Epidermal melanocyte (primary cell): Measurements from ENCODE around the gene CNTN3.

Experiments
- DNase-seq: peaks from one replicate; pipeline ENCODE4 v3.0.0; 2011; ENCODE audit warnings: low spot score; ENCODE audit not compliant: insufficient read length

The CNTN3 gene

GRCh38 chr3:74614107-74614967, at the start of gene CNTN3:
Gene CNTN3 (minus strand): TSS chr3:74614659. CDS start chr3:74521112, 93,547 bp downstream.
- DNase-seq, result no peak

- DNase-seq, result no peak
Measured at GRCh38 chr3:74663178-74663577, 48.7 kb upstream of the CNTN3 start.

GRCh38 chr3:74661672-74662071, 47.2 kb upstream of the CNTN3 start:
- no peak for DNase-seq

- DNase-seq, result no peak
Measured at GRCh38 chr3:74651885-74652284, 37.4 kb upstream of the CNTN3 start.

- DNase-seq, result no peak
Measured at GRCh38 chr3:74651292-74651691, 36.8 kb upstream of the CNTN3 start.

- DNase-seq, result no peak
Measured at GRCh38 chr3:74648107-74648506, 33.6 kb upstream of the CNTN3 start.

GRCh38 chr3:74646094-74646493, 31.6 kb upstream of the CNTN3 start:
- no peak for DNase-seq

- DNase-seq, result no peak
Measured at GRCh38 chr3:74643636-74644035, 29.2 kb upstream of the CNTN3 start.

GRCh38 chr3:74642876-74643275, 28.4 kb upstream of the CNTN3 start:
- no peak for DNase-seq

- no peak for DNase-seq
Measured at GRCh38 chr3:74640211-74640610, 25.8 kb upstream of the CNTN3 start.

GRCh38 chr3:74639681-74640080, 25.2 kb upstream of the CNTN3 start:
- DNase-seq, result no peak

GRCh38 chr3:74636981-74637380, 22.5 kb upstream of the CNTN3 start:
- no peak for DNase-seq

GRCh38 chr3:74633021-74633420, 18.6 kb upstream of the CNTN3 start:
- DNase-seq, result no peak

- DNase-seq, result no peak
Measured at GRCh38 chr3:74631351-74632140, 17.1 kb upstream of the CNTN3 start.

- DNase-seq, result no peak
Measured at GRCh38 chr3:74630602-74631001, 16.1 kb upstream of the CNTN3 start.

GRCh38 chr3:74626011-74626410, 11.6 kb upstream of the CNTN3 start:
- no peak for DNase-seq

GRCh38 chr3:74624301-74624700, 9.8 kb upstream of the CNTN3 start:
- no peak for DNase-seq

GRCh38 chr3:74623261-74623836, 8.9 kb upstream of the CNTN3 start:
- no peak for DNase-seq

GRCh38 chr3:74621581-74621980, 7.1 kb upstream of the CNTN3 start:
- no peak for DNase-seq

- no peak for DNase-seq
Measured at GRCh38 chr3:74617776-74618175, 3.3 kb upstream of the CNTN3 start.

- no peak for DNase-seq
Measured at GRCh38 chr3:74613521-74614106, 845 bp downstream of the CNTN3 start.

- no peak for DNase-seq
Measured at GRCh38 chr3:74613060-74613459, 1.4 kb downstream of the CNTN3 start.
